IMR-90 (cell line): Measurements from ENCODE around the gene RPS6KA5.

ENCODE experiments used
- BHLHE40 ChIP-seq: fragments of 150-350 bp; IDR thresholded peaks from 2 replicates; pipeline ENCODE4 v1.6.1; 2016; ENCODE audit warnings: mild to moderate bottlenecking, low read depth, low read length
- FOS ChIP-seq: fragments of 150-350 bp; IDR thresholded peaks from 2 replicates; pipeline ENCODE4 v1.6.1; 2016; ENCODE audit warnings: low read depth, low read length
- MAFK ChIP-seq: IDR thresholded peaks from 2 replicates; pipeline ENCODE4 v1.6.1; 2012; ENCODE audit warnings: low read depth, low read length, improper control_type of control experiment
- MAZ ChIP-seq: IDR thresholded peaks from 2 replicates; pipeline ENCODE4 v1.6.1; 2012; ENCODE audit warnings: low read depth, mild to moderate bottlenecking, low read length, improper control_type of control experiment, moderate library complexity, borderline replicate concordance
- MXI1 ChIP-seq: IDR thresholded peaks from 2 replicates; pipeline ENCODE4 v1.6.1; 2012; ENCODE audit warnings: low read depth, mild to moderate bottlenecking, low read length, moderate library complexity, borderline replicate concordance
- NFE2L2 ChIP-seq: fragments of 150-350 bp; IDR thresholded peaks from 2 replicates; pipeline ENCODE4 v1.6.1; 2016; ENCODE audit warnings: low read depth, mild to moderate bottlenecking, low read length
- POLR2A ChIP-seq: IDR thresholded peaks from 2 replicates; pipeline ENCODE4 v1.6.1; 2012; ENCODE audit warnings: mild to moderate bottlenecking, low read depth, low read length
- RAD21 ChIP-seq: IDR thresholded peaks from 2 replicates; pipeline ENCODE4 v1.6.1; 2012; ENCODE audit warnings: low read length, improper control_type of control experiment
- RCOR1 ChIP-seq: IDR thresholded peaks from 2 replicates; pipeline ENCODE4 v1.6.1; 2012; ENCODE audit warnings: mild to moderate bottlenecking, low read length, improper control_type of control experiment; ENCODE audit not compliant: insufficient replicate concordance
- RFX5 ChIP-seq: IDR thresholded peaks from 2 replicates; pipeline ENCODE4 v1.8.0; 2012; ENCODE audit warnings: low read depth, mild to moderate bottlenecking, low read length, moderate library complexity
- SMC3 ChIP-seq: fragments of 150-350 bp; IDR thresholded peaks from 2 replicates; pipeline ENCODE4 v1.6.1; 2016; ENCODE audit warnings: low read depth, mild to moderate bottlenecking, antibody characterized with exemption, low read length, moderate library complexity
- TF ChIP-seq, protein P1 (sequence below): conservative IDR thresholded peaks from 2 replicates; pipeline ENCODE4 v1.5.1; 2012; ENCODE audit warnings: mild to moderate bottlenecking, low read depth, low read length, improper control_type of control experiment
- TF ChIP-seq, protein P2 (sequence below): fragments of 150-350 bp; IDR thresholded peaks from 2 replicates; pipeline ENCODE4 v1.6.1; 2017; ENCODE audit warnings: mild to moderate bottlenecking, antibody characterized with exemption, low read length, low read depth

DNA sequence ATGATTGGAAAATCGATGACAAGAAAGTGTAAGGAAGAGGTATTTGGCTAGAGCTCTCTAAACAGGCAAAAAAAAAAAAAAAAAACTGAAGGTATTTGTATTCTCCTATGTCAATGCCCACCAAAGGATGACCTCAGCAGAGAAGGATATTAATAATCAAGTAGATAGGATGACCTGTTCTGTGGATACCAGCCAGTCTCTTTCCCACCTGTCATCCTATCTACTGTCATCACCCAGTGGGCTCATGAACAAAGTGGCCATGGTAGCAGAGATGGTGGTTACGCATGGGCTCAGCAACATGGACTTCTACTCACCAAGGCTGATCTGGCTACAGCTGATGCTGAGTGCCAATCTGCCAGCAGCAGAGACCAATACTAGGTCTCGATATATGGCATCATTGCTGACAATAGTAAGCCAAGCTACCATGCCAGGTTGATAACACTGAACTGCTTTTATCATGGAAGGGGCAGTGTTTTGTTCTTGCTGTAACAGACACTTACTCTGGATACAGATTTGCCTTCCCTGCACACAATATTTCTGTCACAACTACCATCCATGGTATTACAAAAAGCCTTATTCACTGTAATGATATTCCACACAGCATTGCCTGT is 43.5 kb downstream of the RPS6KA5 start:
- TF ChIP-seq, protein P1, sequence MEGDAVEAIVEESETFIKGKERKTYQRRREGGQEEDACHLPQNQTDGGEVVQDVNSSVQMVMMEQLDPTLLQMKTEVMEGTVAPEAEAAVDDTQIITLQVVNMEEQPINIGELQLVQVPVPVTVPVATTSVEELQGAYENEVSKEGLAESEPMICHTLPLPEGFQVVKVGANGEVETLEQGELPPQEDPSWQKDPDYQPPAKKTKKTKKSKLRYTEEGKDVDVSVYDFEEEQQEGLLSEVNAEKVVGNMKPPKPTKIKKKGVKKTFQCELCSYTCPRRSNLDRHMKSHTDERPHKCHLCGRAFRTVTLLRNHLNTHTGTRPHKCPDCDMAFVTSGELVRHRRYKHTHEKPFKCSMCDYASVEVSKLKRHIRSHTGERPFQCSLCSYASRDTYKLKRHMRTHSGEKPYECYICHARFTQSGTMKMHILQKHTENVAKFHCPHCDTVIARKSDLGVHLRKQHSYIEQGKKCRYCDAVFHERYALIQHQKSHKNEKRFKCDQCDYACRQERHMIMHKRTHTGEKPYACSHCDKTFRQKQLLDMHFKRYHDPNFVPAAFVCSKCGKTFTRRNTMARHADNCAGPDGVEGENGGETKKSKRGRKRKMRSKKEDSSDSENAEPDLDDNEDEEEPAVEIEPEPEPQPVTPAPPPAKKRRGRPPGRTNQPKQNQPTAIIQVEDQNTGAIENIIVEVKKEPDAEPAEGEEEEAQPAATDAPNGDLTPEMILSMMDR: no peak
- no peak for TF ChIP-seq MAZ
- no peak for TF ChIP-seq NFE2L2
- TF ChIP-seq POLR2A: no peak
- no peak for TF ChIP-seq RCOR1
- TF ChIP-seq MAFK: no peak
- TF ChIP-seq RFX5: no peak
- TF ChIP-seq, protein P2, sequence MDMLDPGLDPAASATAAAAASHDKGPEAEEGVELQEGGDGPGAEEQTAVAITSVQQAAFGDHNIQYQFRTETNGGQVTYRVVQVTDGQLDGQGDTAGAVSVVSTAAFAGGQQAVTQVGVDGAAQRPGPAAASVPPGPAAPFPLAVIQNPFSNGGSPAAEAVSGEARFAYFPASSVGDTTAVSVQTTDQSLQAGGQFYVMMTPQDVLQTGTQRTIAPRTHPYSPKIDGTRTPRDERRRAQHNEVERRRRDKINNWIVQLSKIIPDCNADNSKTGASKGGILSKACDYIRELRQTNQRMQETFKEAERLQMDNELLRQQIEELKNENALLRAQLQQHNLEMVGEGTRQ: no peak
- no peak for TF ChIP-seq FOS
- TF ChIP-seq RAD21: no peak
- no peak for TF ChIP-seq SMC3
- no peak for TF ChIP-seq MXI1
- TF ChIP-seq BHLHE40: no peak
